ENCODE measurements around the gene KARS1.

KARS1 gene

DNA sequence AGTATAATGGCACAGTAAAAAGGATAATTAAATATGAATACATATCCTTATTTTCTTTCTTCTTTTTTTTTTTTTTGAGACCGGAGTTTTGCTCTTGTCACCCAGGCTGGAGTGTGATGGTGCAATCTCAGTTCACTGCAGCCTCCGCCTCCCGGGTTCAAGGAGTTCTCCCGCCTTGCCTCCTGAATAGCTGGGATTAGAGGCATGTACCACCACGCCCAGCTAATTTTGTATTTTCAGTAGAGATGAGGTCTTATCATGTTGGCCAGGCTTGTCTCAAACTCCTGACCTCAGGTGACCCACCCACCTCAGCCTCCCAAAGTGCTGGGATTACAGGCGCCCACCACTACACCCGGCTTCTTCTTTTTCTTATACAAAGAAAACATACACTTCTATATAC, 69.3 kb downstream of the KARS1 start:
- in situ Hi-C loops (cut with MboI; ENCODE audit: low sequenced_read_pairs, unreplicated experiment) = no loop called here
- TF ChIP-seq, protein P1, sequence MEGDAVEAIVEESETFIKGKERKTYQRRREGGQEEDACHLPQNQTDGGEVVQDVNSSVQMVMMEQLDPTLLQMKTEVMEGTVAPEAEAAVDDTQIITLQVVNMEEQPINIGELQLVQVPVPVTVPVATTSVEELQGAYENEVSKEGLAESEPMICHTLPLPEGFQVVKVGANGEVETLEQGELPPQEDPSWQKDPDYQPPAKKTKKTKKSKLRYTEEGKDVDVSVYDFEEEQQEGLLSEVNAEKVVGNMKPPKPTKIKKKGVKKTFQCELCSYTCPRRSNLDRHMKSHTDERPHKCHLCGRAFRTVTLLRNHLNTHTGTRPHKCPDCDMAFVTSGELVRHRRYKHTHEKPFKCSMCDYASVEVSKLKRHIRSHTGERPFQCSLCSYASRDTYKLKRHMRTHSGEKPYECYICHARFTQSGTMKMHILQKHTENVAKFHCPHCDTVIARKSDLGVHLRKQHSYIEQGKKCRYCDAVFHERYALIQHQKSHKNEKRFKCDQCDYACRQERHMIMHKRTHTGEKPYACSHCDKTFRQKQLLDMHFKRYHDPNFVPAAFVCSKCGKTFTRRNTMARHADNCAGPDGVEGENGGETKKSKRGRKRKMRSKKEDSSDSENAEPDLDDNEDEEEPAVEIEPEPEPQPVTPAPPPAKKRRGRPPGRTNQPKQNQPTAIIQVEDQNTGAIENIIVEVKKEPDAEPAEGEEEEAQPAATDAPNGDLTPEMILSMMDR (IDR thresholded peaks at IDR 0.05; ENCODE audit: borderline replicate concordance, control extremely low read depth, extremely low read depth, insufficient read depth, missing control alignments) = no peak
- no peak for DNase-seq (ENCODE audit: low spot score)

Measured in GM13976 (cell line).